Adrenal gland (tissue), 5 donors: Measurements from ENCODE around the gene CNTNAP2.
"Not testable (repeated sequence)": the region's sequence is repeated elsewhere in the genome, so short reads cannot be mapped to it uniquely, and the experiment has no call there.

Experiments used
- CTCF ChIP-seq, 6 experiments: fragments of 450-650 bp in 4 of 6; fragments of 200-600 bp in 2 of 6; sonication (generic) in 1 of 6; IDR thresholded peaks; 1 replicate in 5 of 6; 2 replicates in 1 of 6; pipeline versions ENCODE4 v1.5.1 to v1.8.0; 2016 to 2021; ENCODE audit warnings: antibody characterized with exemption in 6 of 6, mild to moderate bottlenecking in 2 of 6, moderate library complexity in 1 of 6
- POLR2A ChIP-seq, 2 donors: fragments of 450-650 bp; IDR thresholded peaks; one replicate each; pipeline ENCODE4 v1.6.1; 2017; ENCODE audit warnings: antibody characterized with exemption in 2 of 2, mild to moderate bottlenecking in 2 of 2, moderate library complexity in 1 of 2
- donor health status: DM: no; HTN: no; CAD: no.

GRCh38 chr7:148298768-148299167 lies 2182.2 kb downstream of the CNTNAP2 start:
- TF ChIP-seq POLR2A, CTCF (IDR thresholded peaks at IDR 0.05): not testable (repeated sequence)
